Esophagus squamous epithelium (tissue), 4 donors: Measurements from ENCODE around the gene ABCA8.

ENCODE experiments used
- POLR2A ChIP-seq, 4 donors: fragments of 450-650 bp; IDR thresholded peaks; one replicate each; pipeline ENCODE4 v1.6.1; 2017; ENCODE audit warnings: antibody characterized with exemption in 4 of 4, mild to moderate bottlenecking in 4 of 4, moderate library complexity in 3 of 4
- TF ChIP-seq, protein P1 (sequence below), 6 experiments: fragments of 450-650 bp in 4 of 6; fragments of 200-600 bp in 2 of 6; sonication (generic) in 2 of 6; IDR thresholded peaks; one replicate each; pipeline ENCODE4 v1.5.1; 2016 to 2019; ENCODE audit warnings: antibody characterized with exemption in 6 of 6, mild to moderate bottlenecking in 4 of 6, moderate library complexity in 4 of 6

DNA sequence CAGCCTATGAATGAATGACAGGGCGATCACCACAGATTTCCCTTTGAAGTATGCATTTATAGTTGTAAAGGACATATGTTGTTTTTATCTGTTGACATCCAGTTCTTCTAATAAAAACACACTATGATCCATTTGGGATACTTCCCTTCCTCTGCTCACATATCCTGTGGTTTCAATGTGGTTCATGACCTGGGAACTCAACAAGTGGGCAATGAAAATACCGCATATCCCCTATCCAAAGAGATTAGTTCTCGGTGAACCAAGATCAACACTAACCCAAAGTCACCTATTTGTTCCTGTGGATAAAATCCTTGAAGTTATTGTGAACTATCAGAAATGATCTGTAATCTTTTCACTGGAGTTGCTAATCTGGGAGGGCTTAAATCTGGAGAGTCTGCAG, 16.0 kb downstream of the ABCA8 start:
- TF ChIP-seq, protein P1, sequence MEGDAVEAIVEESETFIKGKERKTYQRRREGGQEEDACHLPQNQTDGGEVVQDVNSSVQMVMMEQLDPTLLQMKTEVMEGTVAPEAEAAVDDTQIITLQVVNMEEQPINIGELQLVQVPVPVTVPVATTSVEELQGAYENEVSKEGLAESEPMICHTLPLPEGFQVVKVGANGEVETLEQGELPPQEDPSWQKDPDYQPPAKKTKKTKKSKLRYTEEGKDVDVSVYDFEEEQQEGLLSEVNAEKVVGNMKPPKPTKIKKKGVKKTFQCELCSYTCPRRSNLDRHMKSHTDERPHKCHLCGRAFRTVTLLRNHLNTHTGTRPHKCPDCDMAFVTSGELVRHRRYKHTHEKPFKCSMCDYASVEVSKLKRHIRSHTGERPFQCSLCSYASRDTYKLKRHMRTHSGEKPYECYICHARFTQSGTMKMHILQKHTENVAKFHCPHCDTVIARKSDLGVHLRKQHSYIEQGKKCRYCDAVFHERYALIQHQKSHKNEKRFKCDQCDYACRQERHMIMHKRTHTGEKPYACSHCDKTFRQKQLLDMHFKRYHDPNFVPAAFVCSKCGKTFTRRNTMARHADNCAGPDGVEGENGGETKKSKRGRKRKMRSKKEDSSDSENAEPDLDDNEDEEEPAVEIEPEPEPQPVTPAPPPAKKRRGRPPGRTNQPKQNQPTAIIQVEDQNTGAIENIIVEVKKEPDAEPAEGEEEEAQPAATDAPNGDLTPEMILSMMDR (IDR thresholded peaks at IDR 0.05), result no peak
- no peak for TF ChIP-seq POLR2A (IDR thresholded peaks at IDR 0.05)
